GM21526 (cell line): ENCODE results near the gene ASPA.
"Not testable (repeated sequence)": the region's sequence is repeated elsewhere in the genome, so short reads cannot be mapped to it uniquely, and the experiment has no call there.

Source experiments
- ATAC-seq: cut with Tn5 transposase; IDR thresholded peaks from one replicate; pipeline ENCODE4 v1.9.1; 2021; ENCODE audit warnings: moderate library complexity; ENCODE audit not compliant: unreplicated experiment, low FRiP score

Gene ASPA

GRCh38 chr17:3475812-3476610, at the start of gene ASPA:
TSS of gene ASPA (plus strand) at chr17:3475997. CDS start at chr17:3476160, 163 bp downstream.
- ATAC-seq = no peak

- not testable (repeated sequence) for ATAC-seq
Observed at GRCh38 chr17:3433215-3433614, 42.6 kb upstream of the ASPA start.

- no peak for ATAC-seq
Observed at GRCh38 chr17:3433741-3434140, 42.1 kb upstream of the ASPA start, which contains the start of gene OR1E2. TSS of gene OR1E2 (minus strand) at chr17:3433841. CDS start at chr17:3433841, 0 bp downstream.

DNA sequence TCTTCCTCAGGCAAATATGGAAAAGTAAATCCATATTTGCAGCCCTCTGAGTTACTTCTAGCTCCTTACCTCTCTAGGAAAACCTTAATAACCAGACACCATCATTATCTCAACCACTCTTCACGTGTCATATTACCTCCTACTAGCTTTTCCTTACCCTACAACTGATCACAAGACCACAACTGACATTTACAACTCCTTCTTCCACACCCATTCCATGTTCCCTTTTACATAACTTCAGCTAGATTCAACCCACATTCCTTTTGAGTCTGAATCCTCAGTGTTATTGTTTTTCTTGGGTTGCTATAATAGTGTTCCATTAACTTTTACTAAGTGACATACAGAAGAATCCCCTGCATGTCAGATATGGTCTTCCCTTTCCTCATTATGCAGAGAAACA, 37.4 kb upstream of the ASPA start:
- no peak for ATAC-seq

- no peak for ATAC-seq
Observed at GRCh38 chr17:3440451-3440850, 35.3 kb upstream of the ASPA start.

GRCh38 chr17:3447625-3448024, 28.2 kb upstream of the ASPA start:
- ATAC-seq = no peak

DNA sequence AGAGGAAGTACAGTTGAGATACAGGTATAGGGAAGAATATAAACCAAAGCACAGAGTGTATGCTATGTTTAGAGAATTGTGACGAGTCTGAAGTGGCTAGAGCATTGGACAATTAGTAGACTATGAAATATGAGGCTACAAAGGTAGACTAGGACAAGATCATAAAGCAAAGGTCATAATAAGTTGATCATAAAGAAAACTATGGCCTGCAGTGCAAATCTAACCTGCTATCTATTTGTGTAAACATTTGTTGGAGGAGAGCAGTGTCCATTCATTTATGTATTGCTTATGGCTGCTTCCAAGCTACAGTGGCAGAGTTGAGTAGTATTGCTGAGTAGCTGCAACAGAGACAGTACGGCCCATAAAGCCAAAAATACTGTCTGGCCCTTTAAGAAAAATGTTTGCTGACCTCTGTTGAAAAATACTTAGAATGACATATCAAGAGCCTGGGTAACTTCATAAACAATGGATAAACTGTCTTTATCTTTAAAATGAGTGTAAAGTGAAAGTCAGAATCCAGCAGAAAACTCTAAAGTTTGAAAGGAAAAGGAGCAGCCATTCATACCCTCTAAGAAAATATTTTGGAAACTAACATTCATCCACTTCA, 27.6 kb upstream of the ASPA start:
- ATAC-seq = no peak

- ATAC-seq = not testable (repeated sequence)
Observed at GRCh38 chr17:3466355-3466754, 9.4 kb upstream of the ASPA start.

- no peak for ATAC-seq
Observed at GRCh38 chr17:3469529-3469928, 6.3 kb upstream of the ASPA start.

DNA sequence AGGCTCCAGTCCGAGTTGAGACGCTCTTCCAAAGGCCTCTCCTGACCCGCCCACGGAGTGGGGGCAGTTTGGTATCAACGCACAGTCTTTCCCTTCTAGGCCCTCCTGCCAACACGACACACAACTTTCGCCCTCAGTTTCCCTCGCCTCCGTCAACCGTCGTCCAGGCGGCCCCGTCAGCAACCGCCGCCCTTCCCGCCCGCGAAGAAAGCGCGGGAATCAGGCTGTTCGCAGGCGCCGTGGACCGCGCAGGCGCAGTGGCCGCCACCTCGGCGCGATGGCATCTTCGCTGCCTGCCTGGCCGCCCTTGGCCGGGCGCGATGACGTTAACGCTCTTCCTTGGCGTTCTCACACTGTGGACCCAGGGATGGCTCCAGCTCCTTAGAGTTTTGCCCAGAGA, 4.2 kb upstream of the ASPA start, which contains the start of gene SPATA22:
Gene SPATA22 (minus strand): TSS at position 221 of the 400 bp plus-strand sequence. CDS start 2,494 bp downstream, outside the sequence.
- no peak for ATAC-seq

DNA sequence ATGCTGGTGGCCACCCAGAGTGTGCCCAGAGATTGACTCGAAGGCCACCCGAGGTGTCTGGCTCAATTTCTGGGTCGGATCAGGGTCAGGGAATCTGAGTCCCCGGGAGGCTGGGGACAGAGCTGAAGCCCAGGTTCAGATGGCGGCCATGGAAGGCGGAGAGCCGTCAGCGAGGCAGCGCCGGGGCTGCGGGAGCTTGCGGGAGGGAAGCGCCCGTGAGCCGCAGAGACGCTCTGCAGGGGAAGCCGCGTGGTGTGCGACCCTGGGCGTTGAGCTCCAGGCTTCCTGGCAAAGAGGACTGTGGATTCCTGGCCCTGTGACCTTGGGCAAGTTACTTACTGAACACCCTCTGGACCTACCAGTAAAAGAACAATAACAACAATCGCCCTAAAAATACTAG, 3.7 kb upstream of the ASPA start:
- no peak for ATAC-seq

- no peak for ATAC-seq
Observed at GRCh38 chr17:3474212-3474611, 1.6 kb upstream of the ASPA start.

GRCh38 chr17:3475251-3475685, 529 bp upstream of the ASPA start:
- ATAC-seq = no peak

- no peak for ATAC-seq
Observed at GRCh38 chr17:3479988-3480387, 4.2 kb downstream of the ASPA start.

- ATAC-seq = no peak
Observed at GRCh38 chr17:3482852-3483251, 7.1 kb downstream of the ASPA start.

DNA sequence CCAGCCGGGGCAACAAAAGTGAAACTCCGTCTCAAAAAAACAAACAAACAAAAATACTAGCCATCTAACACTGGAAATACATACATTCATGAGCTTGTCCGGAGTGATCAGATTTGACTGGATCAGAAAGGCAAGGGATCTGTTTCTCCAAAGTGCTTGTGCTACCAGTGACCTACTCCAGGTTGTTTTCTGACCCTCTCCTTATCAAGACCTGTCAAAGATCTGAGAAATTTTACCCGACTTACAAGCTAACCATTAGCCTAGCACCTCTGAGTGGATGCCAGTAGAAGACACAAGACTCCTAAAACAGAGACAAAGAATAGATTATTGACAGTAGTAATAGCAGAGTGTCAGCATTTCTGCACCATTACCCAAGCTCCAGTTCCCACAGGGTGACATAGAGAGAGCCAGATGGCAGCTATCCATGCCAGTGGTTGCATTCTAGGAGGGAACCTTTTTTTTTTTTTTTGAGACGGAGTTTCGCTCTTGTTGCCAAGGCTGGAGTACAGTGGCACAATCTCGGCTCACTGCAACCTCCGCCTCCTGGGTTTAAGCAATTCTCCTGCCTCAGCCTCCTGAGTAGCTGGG, 9.8 kb downstream of the ASPA start:
- no peak for ATAC-seq

DNA sequence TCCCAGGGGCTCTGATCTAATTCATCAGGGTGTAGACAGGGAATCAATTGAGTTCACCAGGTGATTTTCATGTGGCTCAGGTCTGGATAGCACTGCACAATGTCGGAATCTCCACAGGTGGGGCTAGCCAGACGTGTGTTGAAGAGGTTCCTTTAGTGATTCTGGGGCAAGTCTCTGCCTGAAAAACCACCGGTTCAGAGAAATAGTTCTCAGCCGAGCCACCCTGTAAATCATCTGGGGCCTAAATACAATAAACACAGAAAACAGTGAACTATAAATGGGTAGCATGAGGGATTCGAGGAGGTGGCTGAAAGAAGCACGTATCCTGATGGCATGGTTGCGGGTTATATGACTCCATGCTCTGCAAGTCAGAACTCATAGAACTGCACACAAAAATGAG, 21.3 kb downstream of the ASPA start:
- no peak for ATAC-seq

GRCh38 chr17:3501344-3501743, 25.5 kb downstream of the ASPA start:
- no peak for ATAC-seq

GRCh38 chr17:3502466-3502865, 26.7 kb downstream of the ASPA start:
- no peak for ATAC-seq

GRCh38 chr17:3503285-3503684, 27.5 kb downstream of the ASPA start:
- ATAC-seq = no peak

GRCh38 chr17:3505008-3505407, 29.2 kb downstream of the ASPA start:
- ATAC-seq = no peak
